ELR (cell line): ENCODE measurements around the gene UGP2.
"Not testable (repeated sequence)": the region's sequence is repeated elsewhere in the genome, so short reads cannot be mapped to it uniquely, and the experiment has no call there.

ENCODE experiments used
- DNase-seq: peaks from one replicate; pipeline ENCODE4 v3.0.0-alpha.2; 2015; ENCODE audit warnings: low read depth

UGP2 gene

GRCh38 chr2:63841254-63842022, at the start of gene UGP2:
UGP2 (plus strand) TSS chr2:63841896; CDS start chr2:63842186, 290 bp downstream.
- peak; percentile 96 for DNase-seq

- peak; percentile 97 for DNase-seq
Measured at GRCh38 chr2:63792530-63792929, 49.2 kb upstream of the UGP2 start.

GRCh38 chr2:63796366-63796765, 45.3 kb upstream of the UGP2 start:
- no peak for DNase-seq

- DNase-seq = no peak
Measured at GRCh38 chr2:63796796-63797195, 44.9 kb upstream of the UGP2 start.

GRCh38 chr2:63801455-63801854, 40.2 kb upstream of the UGP2 start:
- no peak for DNase-seq

GRCh38 chr2:63805412-63805811, 36.3 kb upstream of the UGP2 start:
- DNase-seq = no peak

GRCh38 chr2:63808036-63808435, 33.7 kb upstream of the UGP2 start:
- not testable (repeated sequence) for DNase-seq

GRCh38 chr2:63808911-63809310, 32.8 kb upstream of the UGP2 start:
- not testable (repeated sequence) for DNase-seq

- DNase-seq = no peak
Measured at GRCh38 chr2:63811063-63811462, 30.6 kb upstream of the UGP2 start.

GRCh38 chr2:63811870-63812269, 29.8 kb upstream of the UGP2 start:
- not testable (repeated sequence) for DNase-seq

GRCh38 chr2:63814114-63814513, 27.6 kb upstream of the UGP2 start:
- peak; percentile 77 for DNase-seq

GRCh38 chr2:63817382-63817781, 24.3 kb upstream of the UGP2 start:
- DNase-seq = no peak

- no peak for DNase-seq
Measured at GRCh38 chr2:63818271-63818670, 23.4 kb upstream of the UGP2 start.

- no peak for DNase-seq
Measured at GRCh38 chr2:63819256-63819655, 22.4 kb upstream of the UGP2 start.

- DNase-seq = no peak
Measured at GRCh38 chr2:63819765-63820717, 21.7 kb upstream of the UGP2 start.

GRCh38 chr2:63820969-63821368, 20.7 kb upstream of the UGP2 start:
- no peak for DNase-seq

- no peak for DNase-seq
Measured at GRCh38 chr2:63821396-63821795, 20.3 kb upstream of the UGP2 start.

GRCh38 chr2:63822478-63822877, 19.2 kb upstream of the UGP2 start:
- DNase-seq = no peak

GRCh38 chr2:63827749-63828148, 13.9 kb upstream of the UGP2 start:
- DNase-seq = peak; percentile 84

GRCh38 chr2:63831176-63831575, 10.5 kb upstream of the UGP2 start:
- no peak for DNase-seq

- no peak for DNase-seq
Measured at GRCh38 chr2:63834401-63834800, 7.3 kb upstream of the UGP2 start.

GRCh38 chr2:63837036-63837594, 4.6 kb upstream of the UGP2 start:
- no peak for DNase-seq
